PFSK-1 (cell line): ENCODE data around the gene MUCL3.

Experiments
- FOXP2 ChIP-seq: optimal IDR thresholded peaks from 2 replicates; pipeline ENCODE3; 2011; ENCODE audit warnings: borderline replicate concordance, control low read depth, inconsistent platforms; ENCODE audit not compliant: insufficient read depth; ENCODE audit errors: extremely low read length, extremely low read depth
- POLR2AphosphoS5 ChIP-seq: IDR thresholded peaks from 2 replicates; pipeline ENCODE4 v1.6.1; 2012; ENCODE audit warnings: low read depth, mild to moderate bottlenecking, control low read depth, low read length, moderate library complexity
- REST ChIP-seq, 2 experiments: IDR thresholded peaks; 2 replicates each; pipeline versions ENCODE4 v1.6.1 to v1.8.0; 2011 to 2012; ENCODE audit warnings: low read depth in 2 of 2, low read length in 2 of 2, control low read depth in 1 of 2, inconsistent platforms in 1 of 2, mild to moderate bottlenecking in 1 of 2, moderate library complexity in 1 of 2; ENCODE audit not compliant: insufficient read depth in 1 of 2
- SIN3A ChIP-seq: IDR thresholded peaks from 2 replicates; pipeline ENCODE4 v1.6.1; 2012; ENCODE audit warnings: mild to moderate bottlenecking, low read length, moderate library complexity, borderline replicate concordance; ENCODE audit not compliant: insufficient read depth
- TAF1 ChIP-seq: IDR thresholded peaks from 2 replicates; pipeline ENCODE4 v1.6.1; 2012; ENCODE audit warnings: low read length, control low read depth, borderline replicate concordance; ENCODE audit not compliant: insufficient read depth

Gene MUCL3

GRCh38 chr6:30893666-30894065 is 47.1 kb upstream of the MUCL3 start:
- no peak for TF ChIP-seq REST (IDR thresholded peaks at IDR 0.05; ENCODE audit: insufficient read depth in 1 of 2, low read depth in 2 of 2, low read length in 2 of 2)

GRCh38 chr6:30894381-30894780 is 46.4 kb upstream of the MUCL3 start:
- no peak for TF ChIP-seq POLR2AphosphoS5
- TF ChIP-seq REST (IDR thresholded peaks at IDR 0.05; ENCODE audit: insufficient read depth in 1 of 2, low read depth in 2 of 2, low read length in 2 of 2) = no peak
- TF ChIP-seq FOXP2 = no peak
- TF ChIP-seq SIN3A = no peak
- TF ChIP-seq TAF1 = no peak

- no peak for TF ChIP-seq POLR2AphosphoS5
- no peak for TF ChIP-seq TAF1
- TF ChIP-seq FOXP2 = no peak
- TF ChIP-seq REST (IDR thresholded peaks at IDR 0.05; ENCODE audit: insufficient read depth in 1 of 2, low read depth in 2 of 2, low read length in 2 of 2) = no peak
- TF ChIP-seq SIN3A = no peak
Measured at GRCh38 chr6:30894935-30895334, 45.8 kb upstream of the MUCL3 start.

GRCh38 chr6:30895343-30895742 is 45.4 kb upstream of the MUCL3 start:
- no peak for TF ChIP-seq POLR2AphosphoS5
- TF ChIP-seq SIN3A = no peak
- TF ChIP-seq TAF1 = no peak
- TF ChIP-seq FOXP2 = no peak
- no peak for TF ChIP-seq REST (IDR thresholded peaks at IDR 0.05; ENCODE audit: insufficient read depth in 1 of 2, low read depth in 2 of 2, low read length in 2 of 2)

- TF ChIP-seq FOXP2 (no peak), POLR2AphosphoS5 (no peak), TAF1 (no peak), REST (IDR thresholded peaks at IDR 0.05; ENCODE audit: insufficient read depth in 1 of 2, low read depth in 2 of 2, low read length in 2 of 2) (no peak), SIN3A (no peak)
Measured at GRCh38 chr6:30896541-30896940, 44.2 kb upstream of the MUCL3 start.
